ENCODE results near the gene GNL1.
"Not testable (repeated sequence)": the region's sequence is repeated elsewhere in the genome, so short reads cannot be mapped to it uniquely, and the experiment has no call there.

GNL1 gene

DNA sequence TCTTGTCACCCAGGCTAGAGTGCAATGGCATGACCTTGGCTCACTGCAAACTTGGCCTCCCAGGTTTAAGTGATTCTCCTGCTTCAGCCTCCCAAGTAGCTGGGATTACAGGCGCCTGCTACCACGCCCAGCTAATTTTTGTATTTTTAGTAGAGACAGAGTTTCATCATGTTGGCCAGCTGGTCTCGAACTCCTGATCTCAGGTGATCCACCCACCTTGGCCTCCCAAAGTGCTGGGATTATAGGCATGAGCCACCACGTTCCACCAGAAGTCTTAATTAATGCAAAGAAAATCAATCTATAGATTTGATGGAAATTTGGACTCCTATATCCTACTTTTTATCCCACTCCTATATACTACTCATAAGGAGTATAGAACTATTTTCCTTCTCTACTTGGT lies 61.2 kb downstream of the GNL1 start:
- DNase-seq, result not testable (repeated sequence)

DNA sequence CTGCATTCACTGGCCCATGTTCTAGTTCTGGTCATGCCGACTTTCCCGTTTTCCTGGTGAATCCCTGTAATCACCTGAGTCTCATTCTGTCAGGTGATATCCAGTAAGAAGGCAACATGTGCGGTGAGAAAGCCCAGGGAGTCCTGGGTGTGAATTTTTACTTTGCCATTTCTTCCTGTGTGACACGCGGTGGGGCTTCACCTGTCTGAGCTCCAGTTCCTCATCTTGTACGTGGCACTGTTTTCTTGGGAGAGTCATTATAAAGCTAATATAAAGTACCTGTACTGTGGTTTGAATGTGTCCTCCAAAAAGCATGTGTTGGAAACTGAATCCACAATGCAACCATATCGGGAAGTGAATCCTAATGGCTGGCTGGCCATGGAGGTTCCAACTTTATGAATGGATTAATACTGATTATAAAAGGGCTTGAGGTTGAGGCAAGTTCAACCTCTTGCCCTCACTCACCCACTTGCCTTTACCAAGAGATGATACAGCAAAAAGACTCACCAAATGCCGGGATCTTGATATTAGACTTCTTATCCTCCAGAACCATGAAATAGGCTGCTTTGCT lies 61.9 kb downstream of the GNL1 start:
- peak; percentile 54 for DNase-seq

DNA sequence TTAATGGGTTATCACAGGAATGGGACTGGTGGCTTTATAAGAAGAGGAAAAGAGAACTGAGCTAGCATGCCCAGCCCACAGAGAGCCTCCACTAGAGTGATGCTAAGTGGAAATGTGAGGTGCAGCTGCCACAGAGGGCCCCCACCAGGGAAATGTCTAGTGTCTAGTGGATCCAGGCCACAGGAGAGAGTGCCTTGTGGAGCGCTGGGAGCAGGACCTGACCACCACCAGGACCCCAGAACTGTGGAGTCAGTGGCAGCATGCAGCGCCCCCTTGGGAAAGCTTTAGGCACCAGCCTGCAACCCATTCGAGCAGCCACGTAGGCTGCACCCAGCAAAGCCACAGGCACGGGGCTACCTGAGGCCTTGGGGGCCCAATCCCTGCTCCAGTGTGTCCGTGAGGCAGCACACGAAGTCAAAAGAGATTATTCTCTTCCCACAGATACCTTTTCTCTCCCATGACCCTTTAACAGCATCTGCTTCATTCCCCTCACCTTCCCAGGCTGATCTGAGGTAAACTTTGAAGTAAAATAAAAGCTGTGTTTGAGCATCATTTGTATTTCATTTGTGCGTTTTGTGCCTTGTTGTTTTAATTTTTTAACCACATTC lies 62.5 kb downstream of the GNL1 start:
- DNase-seq, result no peak

DNA sequence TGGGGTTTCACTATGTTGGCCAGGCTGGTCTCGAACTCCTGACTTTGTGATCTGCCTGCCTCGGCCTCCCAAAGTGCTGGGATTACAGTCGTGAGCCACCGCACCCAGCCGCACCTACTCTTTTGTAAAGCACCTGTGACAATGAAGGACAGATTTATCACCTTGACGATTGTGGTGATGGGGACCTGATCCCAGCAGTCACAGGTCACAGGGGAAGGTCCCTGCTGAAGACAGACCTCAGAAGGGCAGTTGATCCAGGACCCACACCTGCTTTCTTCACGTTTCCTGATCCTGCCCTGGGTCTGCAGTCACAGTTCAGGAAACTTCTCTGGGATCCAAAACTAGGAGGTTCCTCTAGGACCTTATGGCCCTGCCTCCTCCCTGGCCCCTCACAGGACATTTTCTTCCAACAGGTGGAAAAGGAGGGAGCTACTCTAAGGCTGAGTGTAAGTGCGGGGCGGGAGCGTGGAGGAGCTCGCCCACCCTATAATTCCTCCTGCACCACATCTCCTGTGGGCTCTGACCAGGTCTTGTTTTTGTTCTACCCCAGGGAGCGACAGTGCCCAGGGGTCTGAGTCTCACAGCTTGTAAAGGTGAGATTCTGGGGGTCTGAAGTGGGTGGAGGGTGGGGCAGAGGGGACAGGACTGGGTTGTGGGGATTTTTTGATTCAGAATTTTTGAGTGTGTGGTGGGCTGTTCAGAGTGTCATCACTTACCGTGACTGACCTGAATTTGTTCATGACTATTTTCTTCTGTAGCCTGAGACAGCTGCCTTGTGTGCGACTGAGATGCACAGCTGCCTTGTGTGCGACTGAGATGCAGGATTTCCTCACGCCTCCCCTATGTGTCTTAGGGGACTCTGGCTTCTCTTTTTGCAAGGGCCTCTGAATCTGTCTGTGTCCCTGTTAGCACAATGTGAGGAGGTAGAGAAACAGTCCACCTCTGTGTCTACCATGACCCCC lies 64.0 kb downstream of the GNL1 start:
- no peak for DNase-seq
